HepG2 (cell line): ENCODE data around the gene GC. TPM values are rescaled to one million over a fixed set of nuclear protein-coding genes. Genes with fewer than 3 reads are reported as not detected.

Source experiments
- KLF15 ChIP-seq: sonication (generic); formaldehyde crosslinking; IDR thresholded peaks from 2 replicates; pipeline ENCODE4 v1.8.1; 2023; ENCODE audit warnings: borderline replicate concordance, mild to moderate bottlenecking, inconsistent platforms, missing genetic modification reagents, mixed read lengths
- TARDBP ChIP-seq: sonication (generic); formaldehyde crosslinking; IDR thresholded peaks from 2 replicates; pipeline ENCODE4 v1.8.0; 2022; ENCODE audit warnings: mild to moderate bottlenecking, missing genetic modification reagents
- ZBTB40 ChIP-seq, 2 experiments: fragments of 450-650 bp in 1 of 2; sonication (generic) in 1 of 2; formaldehyde crosslinking in 1 of 2; IDR thresholded peaks; 2 replicates each; pipeline versions ENCODE4 v1.6.1 to v1.8.0; 2016 to 2022; ENCODE audit warnings: antibody characterized with exemption in 1 of 2, mild to moderate bottlenecking in 1 of 2, missing genetic modification reagents in 1 of 2
- ZNF768 ChIP-seq: sonication (generic); formaldehyde crosslinking; IDR thresholded peaks from 2 replicates; pipeline ENCODE4 v1.4.0; 2020; ENCODE audit warnings: missing genetic modification reagents
- polyA plus RNA-seq, 8 experiments: library from polyadenylated mRNA; depleted of rRNA in 3 of 8; stranded (reverse) in 7 of 8; unstranded in 1 of 8; fragments of >200 nt; fragmentation: Illumina TruSeq in 4 of 8; extraction: Trizol in 4 of 8; gene quantifications; 2 replicates each; pipeline versions ENCODE4 v1.2.1 to v1.2.3, GENCODE V29; 2011 to 2016; ENCODE audit warnings: low read depth in 4 of 8, missing spikeins in 1 of 8, mixed read lengths in 1 of 8; ENCODE audit not compliant: insufficient read depth in 1 of 8
- total RNA-seq, 5 experiments: library from RNA; depleted of rRNA; stranded (reverse); fragments of >200 nt; fragmentation: Illumina TruSeq; extraction: Trizol; gene quantifications; 2 replicates each; pipeline ENCODE4 v1.2.3, GENCODE V29; 2016; ENCODE audit warnings: low read depth in 1 of 5

The GC gene
- total and polyA plus RNA-seq, 2 of the 13 experiments (the other 11 are each of a cell fraction or from before 2014, with no cell fraction given): 0.18 to 0.35 TPM

- TF ChIP-seq ZBTB40 (IDR thresholded peaks at IDR 0.05): no peak
- TF ChIP-seq ZBTB40 (CRISPR knock-in tag; IDR thresholded peaks at IDR 0.05): no peak
- TF ChIP-seq KLF15 (CRISPR knock-in tag): no peak
- no peak for TF ChIP-seq ZNF768
- no peak for TF ChIP-seq TARDBP (CRISPR knock-in tag)
Observed at GRCh38 chr4:71711985-71712348, 71.9 kb downstream of the GC start (continued).
